Spleen (tissue), 11 donors: ENCODE measurements around the gene ALDH1L1. TPM values are rescaled to one million over a fixed set of nuclear protein-coding genes. Genes with fewer than 3 reads are reported as not detected.

Experiments used
- DNase-seq: peaks from one replicate; pipeline ENCODE4 v3.0.0-alpha.2; 2020
- H3K27ac ChIP-seq, 8 donors: fragments of 200-600 bp; sonication (generic) in 7 of 8; 1 replicate in 4 of 8; 2 replicates in 4 of 8; pipeline versions ENCODE4 v1.5.0 to v1.8.0; 2016 to 2021; ENCODE audit warnings: inconsistent platforms in 4 of 8, mild to moderate bottlenecking in 4 of 8, moderate library complexity in 1 of 8
- H3K27me3 ChIP-seq, 7 donors: fragments of 200-600 bp; sonication (generic) in 6 of 7; replicated peaks in 1 of 7; 1 replicate in 4 of 7; 2 replicates in 3 of 7; pipeline versions ENCODE4 v1.5.0 to v1.8.0; 2016 to 2021; ENCODE audit warnings: inconsistent platforms in 3 of 7, mild to moderate bottlenecking in 1 of 7
- H3K36me3 ChIP-seq, 6 donors: fragments of 200-600 bp; sonication (generic) in 5 of 6; 1 replicate in 4 of 6; 2 replicates in 2 of 6; pipeline versions ENCODE4 v1.5.0 to v1.8.0; 2016 to 2021; ENCODE audit warnings: inconsistent platforms in 2 of 6
- H3K4me1 ChIP-seq, 6 donors: fragments of 200-600 bp; sonication (generic) in 5 of 6; 1 replicate in 3 of 6; 2 replicates in 3 of 6; pipeline versions ENCODE4 v1.5.0 to v1.8.0; 2016 to 2021; ENCODE audit warnings: inconsistent platforms in 3 of 6
- H3K4me3 ChIP-seq, 8 donors: fragments of 200-600 bp; sonication (generic) in 7 of 8; 1 replicate in 4 of 8; 2 replicates in 4 of 8; pipeline versions ENCODE4 v1.5.0 to v1.8.0; 2016 to 2021; ENCODE audit warnings: inconsistent platforms in 4 of 8, mild to moderate bottlenecking in 4 of 8, moderate library complexity in 2 of 8
- H3K9me3 ChIP-seq, 8 donors: fragments of 200-600 bp; sonication (generic) in 7 of 8; 1 replicate in 4 of 8; 2 replicates in 4 of 8; pipeline versions ENCODE4 v1.5.0 to v1.8.0; 2016 to 2021; ENCODE audit warnings: inconsistent platforms in 4 of 8
- POLR2A ChIP-seq, 3 donors: fragments of 450-650 bp; IDR thresholded peaks; one replicate each; pipeline ENCODE4 v1.5.1; 2017; ENCODE audit warnings: antibody characterized with exemption in 3 of 3, mild to moderate bottlenecking in 1 of 3
- POLR2AphosphoS5 ChIP-seq, 3 donors: sonication (generic); formaldehyde crosslinking; IDR thresholded peaks; one replicate each; pipeline ENCODE4 v1.5.1; 2017; ENCODE audit warnings: antibody characterized with exemption in 3 of 3
- WGBS, 5 donors: extraction: QIAGEN DNeasy Blood & Tissue Kit in 3 of 5; methylation state at CpG; one replicate each; pipeline versions ENCODE4 v1.1.5 to v1.1.7; 2013 to 2018; 5-methylcytosine and 5-hydroxymethylcytosine counted together
- intact Hi-C: fragments of 100-400 bp; cut with DNase I; formaldehyde crosslinking; loops from one replicate; pipeline ENCODE4 v1.15.0; 2023; ENCODE audit warnings: low total_unique reads
- polyA plus RNA-seq, 3 donors: library from polyadenylated mRNA; stranded (reverse); fragments of 200-250 nt; gene quantifications; one replicate each; pipeline ENCODE4 v1.2.1, GENCODE V29; 2013
- total RNA-seq, 7 donors: library from RNA; depleted of rRNA in 3 of 7; stranded (reverse); fragments of >200 nt in 3 of 7; fragmentation: NEBNext Ultra II Directional in 4 of 7; extraction: Animal tissue kit (Norgen Biotek cat#: 25700) in 4 of 7; gene quantifications; one replicate each; pipeline versions ENCODE4 v1.1.0 to v1.2.1, GENCODE V29; 2016 to 2021
- TF ChIP-seq, protein P1 (sequence below), 11 experiments: fragments of 200-600 bp in 7 of 11; fragments of 450-650 bp in 4 of 11; sonication (generic) in 4 of 11; IDR thresholded peaks in 8 of 11; conservative IDR thresholded peaks in 3 of 11; 1 replicate in 7 of 11; 2 replicates in 4 of 11; pipeline versions ENCODE4 v1.4.0 to v1.8.0; 2016 to 2021; ENCODE audit warnings: antibody characterized with exemption in 11 of 11, inconsistent platforms in 4 of 11, mild to moderate bottlenecking in 1 of 11
- donor health status: healthy with polysubstance abuse.
- donor health status: DM: no; HTN: no; CAD: no; lungs with moderate emphysema.
- donor health status: DM: no; HTN: no; CAD: no.
- donor health status: Bipolar disorder and iron deficiency.
- donor health status: healthy.
- donor health status: DM: no; HTN: no; CAD: no.
- donor health status: DM: yes; HTN: yes; CAD: no.

The ALDH1L1 gene
- total and polyA plus RNA-seq, 10 donors: 0.09 to 1.3 (median 0.29) TPM; not detected in 3

DNA sequence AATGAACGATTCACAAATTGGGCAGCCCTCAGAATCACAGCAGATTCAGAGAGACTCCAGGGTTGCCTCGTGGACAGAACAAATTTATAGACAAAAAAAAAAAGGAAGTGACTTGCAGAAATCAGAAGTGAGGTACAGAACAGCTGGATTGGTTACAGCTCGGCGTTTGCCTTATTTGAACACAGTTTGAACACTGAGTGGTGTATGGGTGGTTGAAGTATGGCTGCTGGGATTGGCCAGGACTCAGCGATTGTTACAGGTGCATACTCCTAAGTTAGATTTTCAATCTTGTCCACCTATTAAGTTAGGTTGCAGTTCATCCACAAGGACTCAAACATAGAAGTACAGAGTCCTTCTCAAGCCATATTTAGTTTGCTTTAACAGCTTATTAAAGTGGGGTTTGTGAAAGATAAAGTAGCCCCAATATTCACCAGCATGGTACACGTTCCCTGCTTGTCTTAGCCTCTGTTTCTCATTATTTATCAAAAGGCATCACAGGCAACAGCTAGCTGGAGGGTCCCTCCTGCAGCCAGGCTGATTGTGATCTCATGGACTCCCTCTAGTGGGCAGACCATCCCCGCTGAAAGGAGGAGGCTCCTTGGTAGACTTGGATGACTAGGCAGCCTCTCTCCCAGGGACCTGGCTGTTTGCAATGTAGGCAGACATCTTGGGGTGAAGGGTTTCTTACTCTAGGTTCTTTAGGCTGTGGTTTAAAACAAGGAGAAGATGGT is 17.6 kb upstream of the ALDH1L1 start:
- H3K36me3 ChIP-seq: no peaks in the 10 kb centered on the region
- DNase-seq: no peak
- intact Hi-C loops: no loop called here
- H3K27ac ChIP-seq: no peak overlapping the region
- WGBS, 5 donors: 25 to 40% (median 33%) methylated on average over 7 of the region's 7 CpGs
- H3K27me3 ChIP-seq: no peaks in the 10 kb centered on the region
- TF ChIP-seq, protein P1, sequence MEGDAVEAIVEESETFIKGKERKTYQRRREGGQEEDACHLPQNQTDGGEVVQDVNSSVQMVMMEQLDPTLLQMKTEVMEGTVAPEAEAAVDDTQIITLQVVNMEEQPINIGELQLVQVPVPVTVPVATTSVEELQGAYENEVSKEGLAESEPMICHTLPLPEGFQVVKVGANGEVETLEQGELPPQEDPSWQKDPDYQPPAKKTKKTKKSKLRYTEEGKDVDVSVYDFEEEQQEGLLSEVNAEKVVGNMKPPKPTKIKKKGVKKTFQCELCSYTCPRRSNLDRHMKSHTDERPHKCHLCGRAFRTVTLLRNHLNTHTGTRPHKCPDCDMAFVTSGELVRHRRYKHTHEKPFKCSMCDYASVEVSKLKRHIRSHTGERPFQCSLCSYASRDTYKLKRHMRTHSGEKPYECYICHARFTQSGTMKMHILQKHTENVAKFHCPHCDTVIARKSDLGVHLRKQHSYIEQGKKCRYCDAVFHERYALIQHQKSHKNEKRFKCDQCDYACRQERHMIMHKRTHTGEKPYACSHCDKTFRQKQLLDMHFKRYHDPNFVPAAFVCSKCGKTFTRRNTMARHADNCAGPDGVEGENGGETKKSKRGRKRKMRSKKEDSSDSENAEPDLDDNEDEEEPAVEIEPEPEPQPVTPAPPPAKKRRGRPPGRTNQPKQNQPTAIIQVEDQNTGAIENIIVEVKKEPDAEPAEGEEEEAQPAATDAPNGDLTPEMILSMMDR (IDR thresholded peaks at IDR 0.05 in 8 of 11, conservative IDR thresholded peaks at IDR 0.05 in 3 of 11): peak in 10 of 11 experiments; percentile 19 to 74 (median 54)
- no peak for TF ChIP-seq POLR2AphosphoS5 (IDR thresholded peaks at IDR 0.05)
- H3K4me1 ChIP-seq: no peaks in the 10 kb centered on the region
- peaks cover 0 to 20% (median 12%) of the 10 kb centered on the region in 8 donors for H3K9me3 ChIP-seq
- no peak overlapping the region for H3K4me3 ChIP-seq

- H3K27me3 ChIP-seq: no peaks in the 10 kb centered on the region
- no peaks in the 10 kb centered on the region for H3K4me1 ChIP-seq
- 84 to 92% (median 88%) methylated on average over 4 of the region's 4 CpGs for WGBS, 5 donors
- DNase-seq: no peak
- TF ChIP-seq, protein P1 (IDR thresholded peaks at IDR 0.05 in 8 of 11, conservative IDR thresholded peaks at IDR 0.05 in 3 of 11): no peak
- TF ChIP-seq POLR2A (IDR thresholded peaks at IDR 0.05) (no peak), POLR2AphosphoS5 (IDR thresholded peaks at IDR 0.05) (no peak)
- no peaks in the 10 kb centered on the region for H3K36me3 ChIP-seq
- intact Hi-C loops: no loop called here
- H3K27ac ChIP-seq: no peak overlapping the region
- H3K9me3 ChIP-seq: peaks cover 0 to 20% (median 12%) of the 10 kb centered on the region in 8 donors
- no peak overlapping the region for H3K4me3 ChIP-seq
These were observed 17.0 kb upstream of the ALDH1L1 start for GRCh38 chr3:126197343-126197742.

DNA sequence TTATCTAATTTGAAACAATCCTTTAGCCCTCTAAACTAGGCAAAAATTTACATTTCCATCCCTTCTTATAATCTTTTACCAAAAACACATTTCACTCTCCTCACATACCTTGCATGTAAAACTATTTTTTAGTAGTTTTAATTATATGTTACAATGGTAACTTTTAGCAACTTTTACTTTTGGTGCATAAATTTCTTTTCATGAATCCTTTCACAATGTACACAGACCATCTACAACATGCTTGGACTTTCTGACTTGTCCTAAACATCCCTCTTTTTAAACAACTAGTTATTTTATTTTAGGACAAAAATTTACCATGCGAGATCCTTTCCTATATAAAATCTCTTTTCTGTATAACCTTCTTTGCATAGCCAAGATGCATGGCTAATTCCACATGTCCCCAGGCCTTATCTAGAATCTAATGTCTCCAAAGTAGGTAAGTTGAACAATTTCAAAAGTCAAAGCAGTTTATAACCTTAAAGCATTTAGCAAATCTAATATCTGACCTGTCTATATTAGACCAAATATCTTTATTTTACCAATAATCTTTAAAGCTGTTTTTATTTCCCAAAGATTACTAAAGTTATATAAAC is 14.4 kb upstream of the ALDH1L1 start:
- no peaks in the 10 kb centered on the region for H3K27me3 ChIP-seq
- 76 to 96% (median 83%) methylated on average over 1 of the region's 1 CpG for WGBS, 5 donors
- no peak overlapping the region for H3K4me3 ChIP-seq
- no peaks in the 10 kb centered on the region for H3K36me3 ChIP-seq
- H3K27ac ChIP-seq: no peak overlapping the region
- no peaks in the 10 kb centered on the region for H3K4me1 ChIP-seq
- no peak for DNase-seq
- peaks cover 0 to 20% (median 12%) of the 10 kb centered on the region in 8 donors for H3K9me3 ChIP-seq
- intact Hi-C loops: no loop called here
- TF ChIP-seq POLR2A (IDR thresholded peaks at IDR 0.05): no peak
- TF ChIP-seq, protein P1 (IDR thresholded peaks at IDR 0.05 in 8 of 11, conservative IDR thresholded peaks at IDR 0.05 in 3 of 11): no peak
- no peak for TF ChIP-seq POLR2AphosphoS5 (IDR thresholded peaks at IDR 0.05)

GRCh38 chr3:126191246-126191645 is 10.9 kb upstream of the ALDH1L1 start:
- Histone ChIP-seq H3K27ac (no peak overlapping the region), H3K9me3 (peaks cover 0 to 20% (median 12%) of the 10 kb centered on the region in 8 donors), H3K4me1 (no peaks in the 10 kb centered on the region), H3K4me3 (no peak overlapping the region), H3K36me3 (no peaks in the 10 kb centered on the region), H3K27me3 (peaks cover 0 to 5% (median 0%) of the 10 kb centered on the region in 7 donors)
- no peak for TF ChIP-seq POLR2AphosphoS5 (IDR thresholded peaks at IDR 0.05)
- TF ChIP-seq, protein P1 (IDR thresholded peaks at IDR 0.05 in 8 of 11, conservative IDR thresholded peaks at IDR 0.05 in 3 of 11): no peak
- TF ChIP-seq POLR2A (IDR thresholded peaks at IDR 0.05): no peak
- WGBS, 5 donors: 90 to 96% (median 92%) methylated on average over 4 of the region's 4 CpGs
- no peak for DNase-seq
- intact Hi-C loops: no loop called here
